ENCODE data around the gene ETS1. TPM values are rescaled to one million over a fixed set of nuclear protein-coding genes. Genes with fewer than 3 reads are reported as not detected.

Gene ETS1
- total RNA-seq, 1 experiment from 2014 or later: 66.4 TPM

DNA sequence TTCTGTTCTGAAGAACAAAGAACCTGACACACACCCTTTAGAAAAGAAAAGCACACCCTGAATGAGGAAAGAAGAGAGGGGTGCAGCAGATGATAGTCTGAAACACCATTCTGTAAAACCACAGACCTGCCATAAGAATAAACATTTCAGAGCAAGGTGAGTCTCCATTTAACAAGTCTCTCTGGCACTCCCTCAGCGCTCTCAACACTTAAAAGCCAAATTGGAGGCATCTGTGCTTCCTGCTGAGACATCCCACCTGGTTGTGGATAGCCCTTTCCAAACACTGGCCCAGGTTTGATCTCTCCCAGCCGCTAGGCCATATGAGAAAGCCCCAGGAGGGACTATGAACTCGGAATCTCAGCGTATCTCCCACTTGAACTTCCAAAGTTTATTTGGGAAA lies 36.3 kb downstream of the ETS1 start:
- ATAC-seq: no peak
- POLR2A ChIA-PET: no interaction called here
- CTCF ChIA-PET: no interaction called here

GRCh38 chr11:128550261-128550821 lies 37.0 kb downstream of the ETS1 start:
- H3K36me3 ChIP-seq (ENCODE audit: control insufficient read depth, insufficient read depth, low read length): no peaks in the 10 kb centered on the region
- TF ChIP-seq CTCF (IDR thresholded peaks at IDR 0.05): no peak
- no peak for TF ChIP-seq TCF7L2 (IDR thresholded peaks at IDR 0.05; ENCODE audit: low read depth, low read length)
- no peak for TF ChIP-seq SIN3A (IDR thresholded peaks at IDR 0.05; ENCODE audit: borderline replicate concordance, insufficient read depth, low read depth, low read length)
- no peak for TF ChIP-seq POLR2AphosphoS5 (IDR thresholded peaks at IDR 0.05; ENCODE audit: low read depth, low read length)
- TF ChIP-seq, protein P1, sequence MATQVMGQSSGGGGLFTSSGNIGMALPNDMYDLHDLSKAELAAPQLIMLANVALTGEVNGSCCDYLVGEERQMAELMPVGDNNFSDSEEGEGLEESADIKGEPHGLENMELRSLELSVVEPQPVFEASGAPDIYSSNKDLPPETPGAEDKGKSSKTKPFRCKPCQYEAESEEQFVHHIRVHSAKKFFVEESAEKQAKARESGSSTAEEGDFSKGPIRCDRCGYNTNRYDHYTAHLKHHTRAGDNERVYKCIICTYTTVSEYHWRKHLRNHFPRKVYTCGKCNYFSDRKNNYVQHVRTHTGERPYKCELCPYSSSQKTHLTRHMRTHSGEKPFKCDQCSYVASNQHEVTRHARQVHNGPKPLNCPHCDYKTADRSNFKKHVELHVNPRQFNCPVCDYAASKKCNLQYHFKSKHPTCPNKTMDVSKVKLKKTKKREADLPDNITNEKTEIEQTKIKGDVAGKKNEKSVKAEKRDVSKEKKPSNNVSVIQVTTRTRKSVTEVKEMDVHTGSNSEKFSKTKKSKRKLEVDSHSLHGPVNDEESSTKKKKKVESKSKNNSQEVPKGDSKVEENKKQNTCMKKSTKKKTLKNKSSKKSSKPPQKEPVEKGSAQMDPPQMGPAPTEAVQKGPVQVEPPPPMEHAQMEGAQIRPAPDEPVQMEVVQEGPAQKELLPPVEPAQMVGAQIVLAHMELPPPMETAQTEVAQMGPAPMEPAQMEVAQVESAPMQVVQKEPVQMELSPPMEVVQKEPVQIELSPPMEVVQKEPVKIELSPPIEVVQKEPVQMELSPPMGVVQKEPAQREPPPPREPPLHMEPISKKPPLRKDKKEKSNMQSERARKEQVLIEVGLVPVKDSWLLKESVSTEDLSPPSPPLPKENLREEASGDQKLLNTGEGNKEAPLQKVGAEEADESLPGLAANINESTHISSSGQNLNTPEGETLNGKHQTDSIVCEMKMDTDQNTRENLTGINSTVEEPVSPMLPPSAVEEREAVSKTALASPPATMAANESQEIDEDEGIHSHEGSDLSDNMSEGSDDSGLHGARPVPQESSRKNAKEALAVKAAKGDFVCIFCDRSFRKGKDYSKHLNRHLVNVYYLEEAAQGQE (IDR thresholded peaks at IDR 0.05; ENCODE audit: insufficient read depth in 1 of 2, low read depth in 2 of 2, low read length in 1 of 2): no peak
- H3K27me3 ChIP-seq (ENCODE audit: control insufficient read depth, insufficient read depth, low read length): no peaks in the 10 kb centered on the region
- ChIA-PET POLR2A (no interaction called here), CTCF (no interaction called here)
- in situ Hi-C loops (cut with HindIII; ENCODE audit: low pct_unique_long_range_greater_than_20kb, low sequenced_read_pairs) (no loop called here), intact Hi-C loops (cut with micrococcal nuclease; ENCODE audit: unreplicated experiment) (no loop called here)
- no peaks in the 10 kb centered on the region for H3K9me3 ChIP-seq (ENCODE audit: control insufficient read depth, insufficient read depth, low read depth, low read length)
- no peak overlapping the region for H3K27ac ChIP-seq (ENCODE audit: low read length)
- H3K4me3 ChIP-seq (ENCODE audit: low read depth in 2 of 2, low read length in 2 of 2): no peak overlapping the region
- no peak for DNase-seq (ENCODE audit: low read depth, low spot score)
- BruUV-seq (replicated peaks): no TSS peak
- no peak for ATAC-seq
- no peaks in the 10 kb centered on the region for H3K4me1 ChIP-seq (ENCODE audit: control insufficient read depth, insufficient read depth, low read length)

More for the DNA sequence above, 36.3 kb downstream of the ETS1 start:
- in situ Hi-C loops (cut with HindIII; ENCODE audit: low pct_unique_long_range_greater_than_20kb, low sequenced_read_pairs): no loop called here
- DNase-seq (ENCODE audit: low read depth, low spot score): no peak
- BruUV-seq (replicated peaks): no TSS peak
- Histone ChIP-seq H3K4me1 (ENCODE audit: control insufficient read depth, insufficient read depth, low read length) (no peaks in the 10 kb centered on the region), H3K27ac (ENCODE audit: low read length) (no peak overlapping the region), H3K36me3 (ENCODE audit: control insufficient read depth, insufficient read depth, low read length) (no peaks in the 10 kb centered on the region), H3K4me3 (ENCODE audit: low read depth in 2 of 2, low read length in 2 of 2) (no peak overlapping the region), H3K9me3 (ENCODE audit: control insufficient read depth, insufficient read depth, low read depth, low read length) (no peaks in the 10 kb centered on the region), H3K27me3 (ENCODE audit: control insufficient read depth, insufficient read depth, low read length) (no peaks in the 10 kb centered on the region)
- intact Hi-C loops (cut with micrococcal nuclease; ENCODE audit: unreplicated experiment): no loop called here
- TF ChIP-seq SIN3A (IDR thresholded peaks at IDR 0.05; ENCODE audit: borderline replicate concordance, insufficient read depth, low read depth, low read length): no peak
- TF ChIP-seq TCF7L2 (IDR thresholded peaks at IDR 0.05; ENCODE audit: low read depth, low read length): no peak
- TF ChIP-seq, protein P1 (IDR thresholded peaks at IDR 0.05; ENCODE audit: insufficient read depth in 1 of 2, low read depth in 2 of 2, low read length in 1 of 2): no peak
- TF ChIP-seq CTCF (IDR thresholded peaks at IDR 0.05): no peak
- TF ChIP-seq POLR2AphosphoS5 (IDR thresholded peaks at IDR 0.05; ENCODE audit: low read depth, low read length): no peak
